Keratinocyte (primary cell): ENCODE measurements around the gene AQR.

Experiments
- CTCF ChIP-seq, 3 experiments: IDR thresholded peaks in 1 of 3; conservative IDR thresholded peaks in 1 of 3; optimal IDR thresholded peaks in 1 of 3; 2 replicates in 2 of 3; 3 replicates in 1 of 3; pipeline versions ENCODE3 to v1.5.1; 2011; ENCODE audit warnings: low read length in 3 of 3, mild to moderate bottlenecking in 3 of 3, moderate library complexity in 2 of 3, control low read depth in 1 of 3, inconsistent platforms in 1 of 3; ENCODE audit not compliant: insufficient read depth in 2 of 3; ENCODE audit errors: extremely low read depth in 1 of 3
- EZH2 ChIP-seq: IDR thresholded peaks from one replicate; pipeline ENCODE4 v1.6.1; 2012; ENCODE audit warnings: inconsistent platforms, mild to moderate bottlenecking, low read length, moderate library complexity

- no peak for TF ChIP-seq CTCF (optimal IDR thresholded peaks at IDR 0.05 in 1 of 3, IDR thresholded peaks at IDR 0.05 in 1 of 3, conservative IDR thresholded peaks at IDR 0.05 in 1 of 3; ENCODE audit: extremely low read depth in 1 of 3, insufficient read depth in 2 of 3, low read length in 3 of 3)
- no peak for TF ChIP-seq EZH2
These were observed 118.5 kb downstream of the AQR start for GRCh38 chr15:34851007-34851406.
